Jurkat, Clone E6-1 (cell line): ENCODE results near the gene USP27X.

Source experiments
- DNase-seq: peaks from one replicate; pipeline ENCODE4 v3.0.0-alpha.2; 2011; ENCODE audit warnings: low read depth, low spot score
- H3K4me3 ChIP-seq: 2 replicates; pipeline ENCODE4 v1.5.1; 2011; ENCODE audit warnings: mild to moderate bottlenecking, low read length, control low read depth, moderate library complexity

The USP27X gene

GRCh38 chrX:49879656-49880277, 483 bp downstream of the USP27X start:
- DNase-seq = no peak

GRCh38 chrX:49880668-49881067, 1.4 kb downstream of the USP27X start:
- no peak overlapping the region for H3K4me3 ChIP-seq

More at GRCh38 chrX:49879656-49880277, 483 bp downstream of the USP27X start:
- peak overlapping the region; percentile 54 for H3K4me3 ChIP-seq

GRCh38 chrX:49884290-49884862, 5.1 kb downstream of the USP27X start:
- H3K4me3 ChIP-seq = no peak overlapping the region
- peak; percentile 20 for DNase-seq

More at GRCh38 chrX:49880668-49881067, 1.4 kb downstream of the USP27X start:
- no peak for DNase-seq

- no peak overlapping the region for H3K4me3 ChIP-seq
- no peak for DNase-seq
Measured at GRCh38 chrX:49892542-49892941, 13.3 kb downstream of the USP27X start.

GRCh38 chrX:49896951-49897350, 17.7 kb downstream of the USP27X start:
- no peak overlapping the region for H3K4me3 ChIP-seq
- DNase-seq = no peak

- H3K4me3 ChIP-seq = no peak overlapping the region
- no peak for DNase-seq
Measured at GRCh38 chrX:49901048-49901447, 21.8 kb downstream of the USP27X start.

GRCh38 chrX:49910344-49910743, 31.1 kb downstream of the USP27X start:
- peak; percentile 11 for DNase-seq
- no peak overlapping the region for H3K4me3 ChIP-seq

- no peak overlapping the region for H3K4me3 ChIP-seq
- no peak for DNase-seq
Measured at GRCh38 chrX:49912086-49912485, 32.8 kb downstream of the USP27X start.

- DNase-seq = no peak
- H3K4me3 ChIP-seq = no peak overlapping the region
Measured at GRCh38 chrX:49912861-49913260, 33.6 kb downstream of the USP27X start.

GRCh38 chrX:49915361-49916222, 36.3 kb downstream of the USP27X start:
- DNase-seq = peak; percentile 30

GRCh38 chrX:49919617-49920016, 40.3 kb downstream of the USP27X start:
- H3K4me3 ChIP-seq = no peak overlapping the region
- DNase-seq = peak; percentile 8

More at GRCh38 chrX:49915361-49916222, 36.3 kb downstream of the USP27X start:
- no peak overlapping the region for H3K4me3 ChIP-seq

GRCh38 chrX:49921109-49921508, 41.8 kb downstream of the USP27X start:
- no peak for DNase-seq
- no peak overlapping the region for H3K4me3 ChIP-seq

GRCh38 chrX:49922291-49923241, 43.3 kb downstream of the USP27X start, which contains the start of gene CLCN5:
Gene CLCN5 (plus strand): TSS chrX:49922596. CDS start chrX:49925299, 2,703 bp downstream.
- peak within 1 kb of the TSS; percentile 60 for H3K4me3 ChIP-seq
- DNase-seq = peak; percentile 85

GRCh38 chrX:49925176-49925575, 45.9 kb downstream of the USP27X start:
- no peak for DNase-seq
- H3K4me3 ChIP-seq = no peak overlapping the region

GRCh38 chrX:49930039-49930438, 50.8 kb downstream of the USP27X start:
- no peak overlapping the region for H3K4me3 ChIP-seq
- DNase-seq = no peak
